GM21390 (cell line): ENCODE results near the gene FAM170B.
A peak's percentile ranks its signal among the peaks of the same experiment; 100 is the strongest.

Experiments used
- ATAC-seq: cut with Tn5 transposase; IDR thresholded peaks from one replicate; pipeline ENCODE4 v1.9.1; 2021; ENCODE audit not compliant: unreplicated experiment

The FAM170B gene

DNA sequence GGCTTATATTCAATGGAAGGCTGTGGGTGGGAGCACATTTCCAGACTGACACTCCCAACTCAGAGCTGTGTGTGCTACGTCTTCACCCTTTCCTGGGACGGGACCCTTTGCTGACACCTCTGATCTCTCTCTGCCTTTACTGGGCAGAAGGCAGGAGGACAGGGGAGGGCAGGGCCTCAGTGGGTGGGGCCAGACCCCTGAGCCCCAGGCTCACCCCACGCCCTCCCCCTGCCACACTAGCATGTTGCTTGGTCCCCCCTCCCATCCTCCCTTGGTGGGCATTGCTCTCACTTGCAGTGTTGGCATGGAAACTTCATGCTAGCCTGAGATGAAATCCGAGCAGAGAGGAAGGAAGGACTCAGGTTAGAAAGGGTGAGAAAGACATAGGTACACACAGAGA is 36.0 kb upstream of the FAM170B start:
- no peak for ATAC-seq

DNA sequence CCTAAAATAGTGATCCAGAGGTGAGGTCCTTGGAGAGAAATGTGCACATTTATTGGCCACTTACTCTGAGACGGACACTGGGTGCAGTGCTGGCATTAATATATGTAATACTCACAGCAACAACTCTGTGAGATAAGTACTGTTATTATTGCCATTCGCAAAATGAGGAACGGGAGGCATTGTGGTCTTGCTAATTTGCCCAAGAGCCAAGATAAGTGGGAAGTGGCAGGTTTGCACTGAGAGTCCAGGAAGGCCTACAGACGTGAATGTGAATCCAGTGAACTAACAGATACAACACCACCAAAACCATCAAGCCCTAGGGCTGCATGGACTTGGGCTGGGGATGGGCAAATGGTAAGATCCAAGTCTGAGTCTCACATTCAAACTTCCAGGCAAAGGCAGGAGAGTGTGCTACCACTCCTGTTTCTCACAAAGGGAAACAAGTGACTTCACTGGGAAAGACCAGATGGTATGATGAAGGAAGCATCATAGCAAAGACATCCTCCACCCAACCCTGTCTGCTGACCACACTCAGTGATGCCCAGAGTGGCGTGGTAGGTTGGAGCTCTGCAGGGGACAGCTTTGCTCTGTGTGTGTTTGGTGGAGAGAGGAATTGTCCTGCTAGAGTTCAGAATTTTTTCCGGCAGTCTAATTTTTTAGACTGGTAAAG is 35.1 kb upstream of the FAM170B start:
- no peak for ATAC-seq

DNA sequence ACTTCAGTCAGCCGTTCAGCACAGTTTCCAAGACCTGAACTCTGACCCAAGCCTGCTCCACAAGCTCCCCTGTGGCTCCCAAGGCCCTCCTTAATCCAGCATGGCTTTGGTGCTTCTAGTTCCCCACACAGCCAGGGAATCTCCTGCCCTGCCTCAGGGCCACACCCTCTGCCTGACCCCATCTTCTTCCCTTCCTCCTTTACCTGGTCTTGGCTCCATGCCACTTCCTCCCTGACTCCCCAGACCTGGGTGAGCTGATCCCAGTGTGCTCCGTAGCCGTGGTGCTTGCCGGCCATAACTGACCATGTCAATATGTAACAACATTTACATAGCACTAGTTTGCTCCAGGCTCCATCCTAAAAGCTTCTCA is 34.3 kb upstream of the FAM170B start:
- ATAC-seq, result no peak

DNA sequence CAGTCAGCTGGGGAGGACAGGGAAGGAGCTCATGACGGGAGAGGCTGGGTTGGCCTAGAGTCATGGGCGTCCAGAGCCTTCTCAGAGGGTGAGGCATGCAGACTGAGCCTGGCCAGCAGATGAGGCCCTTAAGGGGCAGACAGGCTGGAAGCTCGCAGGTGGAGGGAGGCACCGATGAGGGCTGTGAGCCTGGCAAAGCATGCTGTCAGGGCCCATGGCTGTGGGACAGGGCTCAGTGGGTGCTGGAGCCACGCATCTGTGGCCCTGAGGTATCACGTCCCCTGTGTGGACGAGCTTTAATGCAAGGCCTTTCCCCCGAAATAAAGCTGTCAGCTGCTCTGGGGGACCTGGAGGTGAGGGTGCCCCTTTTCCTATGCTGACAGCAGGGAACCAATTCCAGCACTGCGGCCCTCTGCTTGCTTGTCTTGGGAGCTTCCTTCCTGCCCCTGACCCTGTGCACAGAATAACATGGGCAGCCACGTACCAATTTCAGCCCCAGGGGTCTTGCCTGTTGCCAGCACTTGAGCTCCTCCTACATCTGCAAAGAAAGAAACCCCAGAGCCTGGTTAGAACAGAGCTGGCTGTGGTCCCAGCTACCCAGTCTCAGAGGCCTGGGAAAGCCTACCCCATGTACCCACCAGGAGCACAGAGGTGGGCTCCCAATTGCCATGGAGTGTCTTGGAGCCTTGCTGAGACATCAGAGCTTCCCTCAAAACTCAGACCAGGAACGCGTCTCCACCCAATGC is 33.8 kb upstream of the FAM170B start:
- no peak for ATAC-seq

DNA sequence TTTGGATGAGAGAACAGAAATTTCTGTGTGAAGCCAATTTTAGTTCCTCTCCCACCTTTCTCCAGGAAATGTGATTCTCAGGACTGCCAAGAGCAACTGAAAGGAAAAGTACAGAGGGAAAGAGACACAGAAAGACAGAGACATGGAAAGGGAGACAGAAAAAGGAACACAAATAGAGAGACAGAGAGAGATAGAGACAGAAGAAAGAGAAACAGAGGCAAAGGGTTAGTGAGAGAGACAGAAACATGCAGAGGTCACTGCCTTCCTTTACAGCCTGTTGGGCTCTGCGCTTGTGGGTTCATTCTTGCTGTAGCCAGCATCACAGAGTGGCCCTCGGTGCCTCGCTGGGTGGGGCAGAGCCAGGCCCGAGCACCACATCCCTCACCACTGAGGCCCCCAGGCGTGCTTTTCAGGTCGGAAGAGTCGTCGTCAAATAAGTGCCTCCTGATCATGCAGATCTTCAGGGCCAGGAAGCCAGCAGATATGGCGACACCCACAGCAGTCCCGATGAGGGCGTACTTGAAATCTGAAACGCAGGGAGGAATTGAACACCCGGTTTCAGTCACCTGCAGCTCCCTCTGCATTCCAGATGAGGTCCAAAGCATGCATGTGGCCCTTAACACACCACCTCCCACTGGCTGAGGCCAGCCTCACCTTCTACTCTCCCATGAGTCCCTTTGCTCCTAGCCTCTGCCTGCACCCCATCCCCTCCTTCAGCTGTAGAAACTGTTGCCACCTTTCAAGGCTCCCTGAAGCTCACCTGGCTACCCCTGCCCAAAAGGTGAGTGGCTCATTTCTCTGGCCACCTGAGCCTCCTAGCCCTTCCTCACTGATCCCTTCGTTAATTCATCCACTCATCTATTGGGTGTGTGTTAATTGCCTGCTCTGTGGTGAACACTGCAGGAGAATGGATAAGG is 32.9 kb upstream of the FAM170B start:
- no peak for ATAC-seq

DNA sequence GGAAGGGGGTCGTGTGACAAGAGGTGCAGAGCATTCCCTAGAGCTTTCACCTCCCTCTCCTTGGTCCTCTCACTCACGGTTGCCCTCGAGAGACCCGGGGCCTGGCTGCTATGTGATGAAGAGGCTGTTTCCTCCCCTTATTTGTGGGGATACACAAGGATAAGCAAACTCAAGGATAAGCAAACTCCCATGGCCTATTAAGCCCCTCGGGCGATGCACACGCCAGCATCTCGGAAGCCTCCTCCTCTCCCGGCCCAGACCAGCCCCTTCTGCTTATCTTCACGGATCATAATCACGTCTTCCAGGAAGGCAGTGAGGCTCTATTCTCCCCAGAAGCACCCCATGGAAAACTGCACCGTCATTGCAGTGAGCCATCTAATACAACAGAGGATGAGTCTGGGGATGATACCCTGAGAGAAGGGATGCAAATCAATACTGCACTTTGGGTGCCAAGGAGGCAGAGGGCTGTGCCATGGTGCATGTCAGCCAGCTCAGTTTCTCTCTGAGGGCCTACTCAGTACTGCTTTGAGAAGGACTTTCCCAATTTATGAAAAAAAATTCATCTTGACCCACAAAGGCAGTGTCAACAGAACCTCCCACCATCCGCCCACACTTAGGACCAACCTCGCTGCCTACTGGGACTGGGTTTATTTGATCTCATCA is 32.1 kb upstream of the FAM170B start:
- no peak for ATAC-seq

DNA sequence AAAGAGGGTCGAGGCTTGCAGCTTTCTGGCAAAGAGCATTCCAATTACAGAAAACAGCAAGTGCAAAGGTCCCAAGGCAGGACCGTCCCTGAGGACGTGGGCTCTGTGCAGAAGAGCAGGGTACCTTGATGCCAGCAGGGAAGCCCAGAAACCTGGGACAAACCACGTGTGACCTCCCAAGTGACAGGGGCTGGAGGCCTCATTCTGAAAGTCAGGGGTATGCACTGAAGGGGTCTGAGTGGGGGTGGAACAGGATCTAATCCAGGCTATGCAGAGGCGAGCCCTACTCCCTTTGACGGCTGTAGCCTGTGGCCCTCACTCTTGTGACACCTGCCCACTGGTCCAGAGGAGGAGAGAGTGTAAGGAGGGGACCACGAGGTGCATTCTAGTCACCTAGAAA is 31.4 kb upstream of the FAM170B start:
- no peak for ATAC-seq

DNA sequence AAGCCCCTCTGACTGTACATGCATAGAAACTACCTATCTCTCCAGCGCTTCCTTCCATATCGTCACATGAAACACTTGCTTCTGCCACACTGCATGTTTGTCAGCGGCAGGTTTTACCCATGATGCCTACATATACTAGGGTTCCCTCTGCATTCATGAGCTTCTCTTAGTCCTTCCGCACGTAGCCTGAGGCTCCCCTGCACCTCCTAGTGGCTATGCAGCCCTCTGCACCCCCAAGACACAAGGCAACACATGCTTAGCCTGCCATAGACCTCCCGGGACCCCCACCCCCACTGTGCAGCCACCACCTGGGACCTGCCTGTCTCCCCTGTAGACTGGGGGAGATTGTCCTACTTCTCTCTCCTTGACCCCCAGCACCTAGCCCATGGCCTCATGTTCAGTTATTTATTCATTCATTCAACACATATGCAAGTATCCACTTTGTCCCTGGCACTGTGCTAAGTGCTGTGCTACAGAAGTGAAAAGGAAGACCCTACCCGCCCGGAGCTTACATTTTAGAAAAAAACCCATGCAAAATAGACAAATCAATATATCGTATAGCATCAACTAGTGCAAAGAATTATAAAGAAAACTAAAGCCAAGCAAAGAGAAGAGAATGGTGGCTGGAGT is 30.9 kb upstream of the FAM170B start:
- peak; percentile 85 for ATAC-seq

DNA sequence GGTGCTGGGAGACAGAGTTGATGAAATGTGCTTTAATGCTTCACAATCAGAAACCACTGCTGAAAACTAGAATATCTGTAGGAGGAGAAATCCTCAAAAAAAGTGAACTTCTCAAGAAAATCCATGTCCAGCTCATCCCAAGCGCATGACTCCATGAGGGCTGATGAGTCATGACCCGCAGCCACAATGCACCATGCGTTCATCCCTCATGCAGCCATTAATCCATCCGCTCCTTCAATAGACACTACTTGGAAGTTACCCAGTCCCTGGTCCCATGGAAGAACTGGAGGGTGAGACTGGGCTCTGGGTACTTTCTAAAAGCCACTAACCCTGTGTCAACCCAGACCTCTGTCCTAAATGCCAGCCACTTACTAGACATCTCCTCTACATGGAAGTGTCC is 29.9 kb upstream of the FAM170B start:
- ATAC-seq, result no peak

DNA sequence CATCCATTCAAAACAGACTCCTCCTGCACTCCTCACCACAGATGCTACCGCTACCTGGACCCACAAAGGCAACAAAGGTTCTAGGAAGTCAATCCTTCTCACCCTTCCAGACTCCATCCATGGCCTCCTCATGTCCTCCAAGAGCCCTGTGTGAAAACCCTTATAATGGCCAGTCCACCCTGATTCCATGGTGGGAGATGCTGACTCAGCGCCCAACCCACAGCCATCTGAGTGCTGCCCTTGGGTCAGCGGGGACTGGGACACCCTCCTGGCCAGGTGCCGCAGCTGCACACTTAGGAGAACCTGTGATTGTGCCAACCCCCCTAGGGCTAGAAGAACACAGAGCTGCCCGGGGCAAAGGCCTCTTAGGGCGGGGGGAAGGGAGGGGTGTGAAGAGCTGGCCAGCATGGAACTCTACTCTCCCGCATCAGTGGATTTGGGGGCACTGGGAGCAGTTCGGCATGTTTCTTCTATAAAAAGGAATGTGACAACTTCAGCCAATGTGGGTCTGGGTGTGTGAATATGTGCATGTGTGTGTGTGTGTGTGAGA is 29.0 kb upstream of the FAM170B start:
- ATAC-seq, result no peak

DNA sequence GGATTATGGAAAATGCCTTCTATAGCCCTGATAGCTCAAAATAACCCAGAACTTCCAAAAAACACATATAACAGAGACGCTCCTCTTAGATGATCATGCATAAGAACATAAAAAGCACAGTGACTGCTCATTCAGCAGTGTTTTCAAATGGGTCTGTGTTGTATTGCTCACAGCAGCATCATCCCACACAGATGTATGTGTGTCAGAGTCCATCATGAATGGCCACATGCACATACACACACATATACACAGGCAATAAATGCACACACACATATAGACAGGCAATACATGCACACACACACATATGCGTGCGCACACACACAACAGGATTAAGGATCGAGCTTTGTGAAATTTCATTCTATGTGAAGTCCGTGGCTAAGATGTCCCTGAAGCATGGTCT is 28.2 kb upstream of the FAM170B start:
- no peak for ATAC-seq

DNA sequence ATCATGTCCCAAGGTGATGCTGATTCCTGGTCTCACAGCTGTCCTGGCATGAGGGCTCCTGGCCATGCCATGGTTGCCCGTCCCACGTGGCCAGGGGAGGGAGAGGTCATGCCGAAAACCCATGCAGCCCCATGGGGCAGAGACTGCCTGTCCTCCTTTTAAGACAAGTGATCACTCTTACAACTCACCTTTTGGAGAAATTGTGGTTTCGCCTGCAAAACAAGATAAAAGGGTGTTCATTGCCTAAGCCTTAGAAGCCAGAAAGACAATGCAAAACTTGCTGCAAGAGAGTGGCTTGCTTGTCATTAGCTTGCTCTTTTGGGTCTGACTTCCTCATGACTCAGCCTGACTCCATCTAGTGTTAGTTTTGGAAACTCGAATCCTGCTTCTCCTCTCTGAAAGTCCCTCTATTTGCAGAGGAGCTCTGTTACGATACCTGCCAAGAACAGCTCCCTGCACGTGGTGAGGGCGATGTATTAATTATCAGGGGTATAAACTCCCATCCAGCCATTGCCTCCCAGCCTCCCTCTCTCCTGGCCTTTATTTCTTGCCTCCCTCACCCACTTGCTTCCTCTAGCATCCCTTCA is 27.7 kb upstream of the FAM170B start:
- ATAC-seq, result no peak

DNA sequence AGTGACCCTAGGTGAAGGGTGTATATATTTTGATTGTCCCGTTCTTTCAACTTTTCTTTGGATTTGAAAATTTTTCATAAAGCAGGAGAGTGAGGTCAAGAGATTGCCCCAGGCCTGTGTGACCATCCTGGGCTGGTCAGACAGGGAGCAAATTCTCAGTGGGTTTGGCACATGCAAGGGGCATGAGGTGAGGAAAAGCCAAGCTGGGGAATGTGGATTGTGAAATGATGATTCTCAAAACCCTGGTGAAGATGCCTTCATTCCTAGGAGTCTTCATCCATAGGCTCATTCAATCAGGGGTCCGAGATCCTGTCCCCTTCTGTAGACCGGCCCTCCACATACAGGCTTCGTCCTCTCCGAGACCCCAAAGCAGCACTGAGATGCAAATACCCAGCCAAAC is 27.0 kb upstream of the FAM170B start:
- ATAC-seq, result no peak

DNA sequence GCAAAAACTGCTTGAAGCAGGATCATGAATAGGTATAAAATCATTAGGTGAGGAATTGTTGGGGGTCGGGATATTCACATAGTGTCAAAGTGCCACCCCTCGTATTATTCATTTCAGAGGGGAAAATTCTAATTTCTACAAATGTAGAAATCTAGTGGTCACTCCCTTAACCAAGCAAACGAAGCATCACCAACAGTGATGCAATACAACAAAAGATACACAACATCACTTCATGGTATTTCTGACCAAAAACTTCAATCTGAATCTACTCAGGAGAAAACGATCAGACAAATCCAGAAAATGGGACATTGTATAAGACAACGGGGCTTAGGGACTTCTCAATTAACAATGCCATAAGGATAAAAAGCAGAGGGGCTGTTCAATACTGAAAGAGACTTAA is 26.3 kb upstream of the FAM170B start:
- ATAC-seq, result no peak

DNA sequence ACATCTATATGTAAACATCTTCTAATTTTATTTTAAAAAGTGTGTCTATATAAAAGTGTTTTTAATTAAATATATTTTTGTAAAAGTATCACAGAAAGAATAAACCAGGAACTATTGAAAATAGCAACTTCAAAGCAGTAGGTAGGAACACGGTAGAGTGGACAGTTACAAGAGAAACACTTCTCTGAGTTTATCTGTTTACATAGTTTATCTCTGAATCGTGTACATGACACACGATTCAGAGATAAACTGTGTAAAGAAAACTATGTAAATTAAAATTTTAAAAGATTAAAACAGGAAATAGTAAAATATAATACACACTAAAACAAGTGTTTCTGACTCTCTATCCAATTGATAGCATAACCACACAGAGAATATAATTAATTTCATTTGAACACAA is 25.1 kb upstream of the FAM170B start:
- ATAC-seq, result no peak

DNA sequence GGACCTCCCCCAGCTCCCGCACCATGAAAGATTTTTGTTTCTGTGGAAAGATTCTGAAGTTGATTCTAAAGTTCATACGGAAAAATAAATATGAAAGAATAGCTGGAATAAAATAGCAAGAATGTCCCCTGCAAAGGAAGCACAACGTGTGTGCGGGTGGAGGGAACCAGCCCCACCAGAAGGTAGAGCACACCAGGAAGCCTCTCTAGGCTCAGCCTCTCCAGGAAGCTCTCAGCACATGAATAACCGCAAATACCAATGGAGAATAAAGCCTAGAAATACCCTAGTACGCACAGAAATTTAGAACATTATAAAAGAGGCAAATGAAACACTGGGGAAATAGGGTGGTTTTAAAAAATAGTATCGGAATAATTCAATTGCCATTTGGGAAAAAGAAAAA is 24.6 kb upstream of the FAM170B start:
- no peak for ATAC-seq

DNA sequence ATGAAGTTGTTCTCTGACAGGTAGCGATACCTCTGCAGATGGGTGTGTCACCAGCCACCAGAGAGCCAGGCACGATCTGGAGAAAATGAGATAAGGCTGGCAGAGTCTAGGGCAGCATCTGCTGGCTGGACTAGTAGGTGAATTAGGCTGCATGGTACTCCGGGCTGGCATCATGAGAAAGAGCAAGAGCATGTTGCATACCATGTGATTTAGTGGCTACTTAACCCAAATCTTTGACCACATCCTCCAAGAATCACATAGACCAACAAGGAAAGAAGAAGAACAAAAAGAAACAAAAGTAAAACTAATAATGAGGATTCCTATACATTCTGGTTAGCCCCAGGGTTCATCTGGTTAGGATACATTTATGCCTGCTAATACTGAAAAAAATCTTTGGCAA is 23.4 kb upstream of the FAM170B start:
- no peak for ATAC-seq

DNA sequence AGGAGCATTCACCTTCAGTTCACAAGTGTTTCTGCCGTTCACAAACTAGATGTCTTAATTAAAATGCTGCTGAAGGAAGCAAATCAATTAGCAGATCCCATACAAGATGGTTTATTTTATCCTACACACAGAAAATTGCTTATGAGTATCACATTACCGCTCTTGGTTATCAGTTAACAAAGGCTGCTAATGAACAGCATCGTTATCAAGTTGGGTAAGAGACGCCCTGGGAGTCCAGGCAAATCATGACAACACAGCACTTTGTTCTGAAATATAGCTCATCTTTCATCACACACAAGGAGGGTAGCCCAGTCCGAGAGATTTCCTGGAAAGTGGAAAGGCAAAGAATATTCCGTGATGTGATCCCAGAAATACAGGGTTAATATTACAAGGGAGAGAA is 20.8 kb upstream of the FAM170B start:
- no peak for ATAC-seq

DNA sequence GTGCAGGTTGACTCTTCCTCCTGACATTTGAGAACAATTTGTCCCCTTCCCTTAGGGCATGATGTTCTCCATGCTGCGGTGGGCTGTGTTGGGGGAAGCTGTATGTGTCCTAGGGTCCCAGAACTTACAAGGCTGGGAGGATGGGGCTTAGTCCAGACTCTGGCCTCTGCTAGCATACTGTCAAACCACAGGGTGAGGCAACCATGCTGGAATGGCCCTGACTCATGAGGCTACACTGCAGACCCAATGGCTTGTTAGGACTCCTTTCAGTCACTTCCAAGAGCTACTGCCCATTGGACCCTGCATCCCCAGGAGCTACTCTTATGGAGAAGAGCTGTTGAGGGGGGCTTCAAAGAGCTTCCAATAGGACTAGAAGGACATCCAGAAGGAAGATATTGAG is 20.1 kb upstream of the FAM170B start:
- no peak for ATAC-seq

DNA sequence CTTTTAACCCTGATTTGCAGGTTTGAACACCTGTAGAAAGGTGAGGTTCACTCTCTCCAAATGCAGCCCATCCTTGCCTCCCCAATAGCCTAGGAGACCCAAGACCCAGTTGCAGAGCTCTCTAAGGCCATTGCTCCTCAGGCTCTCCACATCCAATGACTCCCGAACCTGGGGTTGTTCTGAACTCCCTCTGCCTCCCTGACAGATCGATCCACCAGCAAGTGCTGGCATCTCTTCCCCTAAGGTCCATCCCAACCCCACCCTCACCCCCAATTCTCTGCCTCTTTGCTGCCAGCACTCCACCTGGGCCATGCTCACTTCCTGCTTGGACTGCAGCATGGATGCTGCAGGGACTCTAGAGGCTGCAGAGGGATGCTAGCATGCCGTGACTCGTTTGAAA is 19.3 kb upstream of the FAM170B start:
- ATAC-seq, result no peak
